ENCODE data around the gene NR2F1-AS1. TPM values are rescaled to one million over a fixed set of nuclear protein-coding genes. Genes with fewer than 3 reads are reported as not detected.

NR2F1-AS1 gene
- total and polyA plus RNA-seq, 9 of the 15 experiments (the other 6 are each of a cell fraction or from before 2014, with no cell fraction given): not detected

- peak; percentile 17; the same call in 1 of the 2 replicates for TF ChIP-seq REST (IDR thresholded peaks at IDR 0.05; ENCODE audit: borderline replicate concordance)
- no peak for TF ChIP-seq REST (CRISPR knock-in tag; IDR thresholded peaks at IDR 0.05; ENCODE audit: low read depth)
- no peak for TF ChIP-seq HLTF (IDR thresholded peaks at IDR 0.05)
- TF ChIP-seq CTCF (IDR thresholded peaks at IDR 0.05 in 2 of 3, conservative IDR thresholded peaks at IDR 0.05 in 1 of 3; ENCODE audit: insufficient read depth in 2 of 3, low read depth in 1 of 3, low read length in 3 of 3): peak; percentile 15 to 44 (median 34); a peak in 4 of 6 replicates
- TF ChIP-seq POLR2AphosphoS2 (IDR thresholded peaks at IDR 0.05; ENCODE audit: low read length): no peak
- TF ChIP-seq MNT (conservative IDR thresholded peaks at IDR 0.05): no peak
- peak; percentile 41 to 57 for TF ChIP-seq RAD21 (CRISPR knock-in tag; conservative IDR thresholded peaks at IDR 0.05 in 1 of 2, IDR thresholded peaks at IDR 0.05 in 1 of 2)
- TF ChIP-seq SRSF7 (optimal IDR thresholded peaks at IDR 0.05; ENCODE audit: low read depth, low read length): no peak
- intact Hi-C loops (cut with micrococcal nuclease): no loop called here
- no TSS peak for BruUV-seq (replicated peaks)
- WGBS (ENCODE audit: insufficient coverage, low coverage, missing lambda C conversion rate): 2% methylated on average over 19 of the region's 19 CpGs
- H3K27me3 ChIP-seq (ENCODE audit: control insufficient read depth in 2 of 2, insufficient read depth in 2 of 2, low read length in 2 of 2): peaks cover 6 to 11% of the 10 kb centered on the region in 2 experiments; a peak in 4 of 5 replicates
- DNase-seq (ENCODE audit: extremely low read depth in 1 of 4, low spot score in 3 of 4): peak in 1 of 4 experiments; percentile 24
- ChIA-PET CTCF (ENCODE audit: low intra/inter-chr PET ratio) (no interaction called here), POLR2A (no interaction called here)
- no peaks in the 10 kb centered on the region for H3K79me2 ChIP-seq (ENCODE audit: control insufficient read depth, insufficient read depth, low read length)
- H3K4me3 ChIP-seq: no peak overlapping the region
- H3K9me3 ChIP-seq (replicated peaks; ENCODE audit: control insufficient read depth, insufficient read depth, low read depth, low read length): no peaks in the 10 kb centered on the region
- H3K36me3 ChIP-seq (ENCODE audit: control insufficient read depth, insufficient read depth, low read length): no peaks in the 10 kb centered on the region
- H3K4me1 ChIP-seq (replicated peaks in 1 of 2; ENCODE audit: control insufficient read depth in 2 of 2, insufficient read depth in 2 of 2, low read length in 2 of 2): no peaks in the 10 kb centered on the region
- no peak overlapping the region for H2AFZ ChIP-seq (ENCODE audit: low read depth, low read length)
- in situ Hi-C loops (cut with MboI): no loop called here
- no peak overlapping the region for H3K9ac ChIP-seq (ENCODE audit: insufficient read depth in 1 of 2, low read depth in 2 of 2, low read length in 2 of 2)
- no peaks in the 10 kb centered on the region for H3K9me1 ChIP-seq (ENCODE audit: control insufficient read depth, insufficient read depth, low read length)
- H4K20me1 ChIP-seq (replicated peaks; ENCODE audit: control insufficient read depth, insufficient read depth, low read length): no peaks in the 10 kb centered on the region
- FAIRE-seq: no peak
- ATAC-seq: peak; percentile 46; the same call in 2 of the 3 replicates
- no peak overlapping the region for H3K27ac ChIP-seq (ENCODE audit: extremely low read depth, low read depth, low read length)
- no peak overlapping the region for H3K4me2 ChIP-seq (ENCODE audit: insufficient read depth, low read length)
Observed at GRCh38 chr5:93607367-93608258, 26.6 kb upstream of the NR2F1-AS1 start.

Data from K562 (cell line).